GM19467 (cell line): ENCODE results near the gene CD86.
"Not testable (repeated sequence)": the region's sequence is repeated elsewhere in the genome, so short reads cannot be mapped to it uniquely, and the experiment has no call there.

ENCODE experiments used
- ATAC-seq: cut with Tn5 transposase; IDR thresholded peaks from one replicate; pipeline ENCODE4 v1.9.1; 2021; ENCODE audit warnings: mild to moderate bottlenecking, moderate library complexity; ENCODE audit not compliant: unreplicated experiment

The CD86 gene

DNA sequence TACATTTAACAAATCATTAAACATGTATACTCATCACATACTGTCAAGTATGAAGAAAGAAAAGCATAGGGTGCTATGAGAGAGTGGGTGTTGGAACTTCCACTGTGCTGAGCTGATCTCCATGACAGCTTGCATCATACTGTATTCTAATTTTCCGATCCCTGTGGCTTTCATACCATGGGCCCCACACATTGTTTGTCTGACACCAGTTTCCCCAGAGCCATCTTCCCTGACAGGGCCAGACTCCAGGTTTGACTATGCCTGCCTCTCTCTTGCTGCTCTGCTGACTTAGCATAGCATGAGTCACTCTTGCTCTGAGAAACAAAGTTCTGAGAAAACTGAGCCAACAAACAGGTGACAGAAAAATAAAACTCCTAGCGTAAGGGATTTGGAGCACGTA is 91.3 kb downstream of the CD86 start:
- ATAC-seq = no peak

DNA sequence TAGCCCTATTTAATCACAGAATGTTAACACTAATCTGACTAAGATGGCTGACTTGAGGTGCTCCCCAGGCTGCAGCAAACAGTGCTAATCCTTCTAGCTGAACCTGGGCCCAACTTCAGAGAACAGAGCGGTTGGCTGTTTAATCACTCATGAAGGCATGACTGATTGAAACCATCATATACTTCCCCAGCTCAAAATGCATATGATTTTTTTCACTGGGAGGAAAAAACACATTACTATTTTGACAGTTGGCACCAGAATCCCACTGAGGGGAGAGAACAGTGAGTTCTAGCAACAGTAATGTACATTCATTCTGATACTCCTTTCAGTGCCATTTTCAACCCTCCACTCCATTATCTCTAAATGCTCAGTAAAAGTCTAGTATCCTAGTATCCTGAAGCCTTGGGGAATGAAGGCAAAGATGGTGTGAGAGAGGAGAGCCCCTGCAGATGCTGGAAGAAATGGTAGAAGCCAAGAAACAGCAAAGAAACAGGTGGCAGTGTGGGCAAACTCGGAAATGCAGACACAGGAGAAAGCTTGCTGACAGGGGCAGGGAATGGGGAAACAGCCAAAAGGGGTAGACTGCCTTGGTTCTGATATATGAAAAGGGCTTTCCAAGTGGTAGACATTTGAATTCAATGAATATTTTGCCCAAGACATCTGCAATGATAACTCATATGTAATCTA is 93.9 kb downstream of the CD86 start:
- ATAC-seq = no peak

DNA sequence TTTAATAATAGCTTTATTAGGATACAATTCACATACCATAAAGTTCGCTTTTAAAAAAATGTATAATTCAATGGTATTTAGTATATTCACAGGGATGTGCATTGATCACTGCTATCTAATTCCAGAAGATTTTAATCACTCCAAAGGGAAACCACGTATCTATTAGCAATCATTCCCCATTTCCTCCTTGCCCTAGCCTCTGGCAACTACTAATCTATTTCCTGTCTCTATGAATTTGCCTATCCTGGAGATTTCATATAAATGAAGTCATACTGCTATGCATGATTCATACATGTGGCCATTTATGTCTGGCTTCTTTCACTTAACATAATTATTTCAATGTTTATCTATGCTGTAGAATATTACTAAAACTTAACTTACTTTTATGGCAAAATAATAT is 96.3 kb downstream of the CD86 start:
- ATAC-seq = no peak

GRCh38 chr3:122164983-122165382 is 109.8 kb downstream of the CD86 start:
- ATAC-seq = not testable (repeated sequence)

DNA sequence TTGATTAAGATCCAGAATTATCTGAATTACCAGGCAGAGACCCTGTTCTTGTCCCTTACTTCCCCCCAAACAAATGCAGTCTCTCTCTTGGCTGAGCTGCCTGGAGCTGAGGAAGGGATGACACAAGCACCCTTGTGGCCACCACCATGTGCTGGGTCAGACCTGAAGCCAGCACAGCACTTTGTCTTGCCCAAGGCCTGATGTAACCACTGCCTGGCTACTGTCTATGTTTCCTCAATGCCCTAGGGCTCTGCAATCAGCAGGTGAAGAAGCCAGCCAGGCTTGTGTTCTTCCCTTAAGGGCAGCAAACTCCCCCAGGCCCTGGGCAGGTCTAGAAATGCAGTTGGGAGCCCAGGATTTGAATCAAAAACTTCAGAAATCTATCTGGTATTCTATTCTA is 112.5 kb downstream of the CD86 start:
- no peak for ATAC-seq

- ATAC-seq = no peak
Observed at GRCh38 chr3:122168044-122168443, 112.9 kb downstream of the CD86 start.

GRCh38 chr3:122169911-122170310 is 114.7 kb downstream of the CD86 start:
- ATAC-seq = no peak
